Activated CD4-positive, alpha-beta T cell treated with anti-CD3 and anti-CD28 coated beads, Interleukin-2, Interleukin-6, amounts not matched to agents 100 ng/mL and 50 ng/mL, durations not matched to agents 16 hours and 8 hours (primary cell): Measurements from ENCODE around the gene ASIC1.
A peak's percentile ranks its signal among the peaks of the same experiment; 100 is the strongest.

Source experiments
- DNase-seq: peaks from one replicate; pipeline ENCODE4 v3.0.0-alpha.2; 2020

ASIC1 gene

DNA sequence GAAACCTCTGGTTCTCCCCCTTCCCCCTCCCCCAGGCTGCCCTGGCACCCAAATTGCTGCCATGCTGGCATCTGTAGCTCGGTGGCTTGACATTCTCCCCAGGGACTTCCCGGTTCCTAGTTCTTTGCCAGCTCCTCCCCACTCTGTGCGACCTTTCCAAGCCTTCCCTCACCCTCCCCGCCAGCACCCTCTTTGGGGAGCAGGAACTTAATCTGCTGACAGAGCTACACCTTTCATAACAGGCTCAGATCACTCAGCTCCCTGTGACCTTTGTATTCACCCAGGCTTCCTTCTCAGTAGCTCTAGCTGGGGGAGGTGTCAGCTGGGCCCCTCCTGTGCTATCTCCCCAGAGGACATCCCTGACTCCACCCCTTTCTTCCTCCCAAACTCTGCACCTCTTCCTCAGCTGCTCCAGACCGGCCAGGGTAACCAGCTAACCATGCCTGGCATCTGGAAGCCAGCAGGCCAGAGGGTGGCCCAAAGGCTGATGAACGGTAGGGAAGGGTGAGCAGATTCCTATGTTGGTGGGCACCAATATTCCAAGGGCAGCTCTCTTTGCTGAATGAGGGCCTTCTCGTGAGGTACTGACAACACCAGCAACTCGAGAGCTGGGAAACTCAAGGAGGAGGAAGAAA, 52.8 kb downstream of the ASIC1 start:
- DNase-seq = no peak

DNA sequence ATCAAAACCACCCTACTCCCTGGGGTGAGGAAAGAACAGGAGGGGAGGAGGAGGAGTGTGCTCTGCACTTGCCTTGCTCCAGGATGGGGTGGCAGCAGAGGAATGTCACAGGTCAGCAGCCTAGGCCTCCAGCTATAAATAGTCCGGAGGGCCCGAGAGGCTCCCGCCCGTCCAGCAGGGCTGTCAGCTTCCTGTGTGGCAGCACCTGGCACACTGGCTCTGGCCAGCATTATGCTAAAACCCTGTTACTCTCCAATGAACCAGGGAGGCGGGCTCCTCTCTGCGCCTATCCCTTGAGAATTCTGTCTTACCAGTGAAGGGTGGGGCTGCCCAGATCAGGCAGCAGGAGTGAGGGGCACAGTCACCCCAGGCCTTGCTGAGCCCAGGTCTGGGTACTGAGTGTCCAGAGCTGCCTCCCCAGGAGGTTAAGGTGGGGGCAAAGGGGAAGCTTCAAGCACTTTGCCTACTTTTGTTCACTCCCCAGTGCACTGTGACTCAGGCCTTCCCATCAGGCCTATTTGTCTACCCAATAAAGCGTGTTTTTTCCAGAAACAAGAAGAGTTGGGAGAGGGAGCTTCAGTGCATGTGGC, 53.5 kb downstream of the ASIC1 start:
- DNase-seq = no peak

DNA sequence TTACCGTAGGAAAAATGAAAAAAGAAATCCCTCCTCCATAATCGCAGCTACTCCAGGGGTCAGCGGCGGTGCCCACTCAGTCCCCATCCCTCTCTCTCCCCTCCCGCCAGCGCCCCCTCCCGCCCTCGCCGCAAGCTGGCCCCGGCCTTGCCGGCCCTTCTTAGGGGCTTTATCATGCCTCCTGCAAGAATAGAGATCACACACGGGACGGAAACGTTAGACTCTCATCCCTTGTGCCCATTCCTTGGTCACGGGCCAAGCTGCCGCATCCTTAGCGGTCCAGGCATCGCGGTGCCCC, 53.9 kb downstream of the ASIC1 start:
- no peak for DNase-seq

DNA sequence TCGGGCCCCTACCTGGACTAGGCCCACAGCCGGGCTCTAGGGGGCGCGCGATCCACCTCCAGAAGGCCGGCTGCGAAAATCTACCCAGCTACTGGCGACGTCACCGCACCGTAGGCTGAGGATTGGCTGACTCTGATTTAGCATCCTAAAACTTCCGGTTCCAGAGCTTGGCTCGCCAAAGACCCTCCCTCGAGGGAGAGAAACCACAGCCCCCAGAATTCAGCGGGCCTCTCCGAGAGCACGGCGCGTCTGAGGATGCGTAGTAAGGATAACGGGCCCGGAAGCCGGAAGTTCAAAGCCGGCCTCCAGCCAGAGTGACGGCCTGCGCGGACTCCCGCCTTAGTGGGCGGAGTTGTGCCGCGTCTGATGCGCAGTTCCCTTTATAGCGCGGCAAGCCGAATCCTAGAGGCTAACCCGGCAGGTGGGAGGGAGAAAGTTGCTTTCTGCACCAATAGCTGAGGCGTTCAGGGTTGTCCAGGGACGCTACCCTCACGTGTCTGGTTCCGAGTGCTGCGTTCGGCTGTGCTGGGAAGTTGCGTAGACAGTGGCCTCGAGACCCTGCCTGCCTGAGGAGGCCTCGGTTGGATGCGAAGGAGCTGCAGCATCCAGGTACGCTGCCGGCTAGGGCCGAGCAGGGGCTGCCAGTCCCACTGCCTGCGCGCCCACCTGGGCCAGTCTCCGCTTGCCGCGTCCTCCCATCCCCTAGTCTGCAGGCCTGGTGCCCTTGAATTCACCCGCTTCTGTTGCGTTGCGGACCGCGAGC, 54.5 kb downstream of the ASIC1 start, which contains the start of gene COX14:
Gene COX14 (plus strand): TSS at position 544 of the 763 bp plus-strand sequence. CDS start 7,808 bp downstream, outside the sequence.
- peak; percentile 99 for DNase-seq

DNA sequence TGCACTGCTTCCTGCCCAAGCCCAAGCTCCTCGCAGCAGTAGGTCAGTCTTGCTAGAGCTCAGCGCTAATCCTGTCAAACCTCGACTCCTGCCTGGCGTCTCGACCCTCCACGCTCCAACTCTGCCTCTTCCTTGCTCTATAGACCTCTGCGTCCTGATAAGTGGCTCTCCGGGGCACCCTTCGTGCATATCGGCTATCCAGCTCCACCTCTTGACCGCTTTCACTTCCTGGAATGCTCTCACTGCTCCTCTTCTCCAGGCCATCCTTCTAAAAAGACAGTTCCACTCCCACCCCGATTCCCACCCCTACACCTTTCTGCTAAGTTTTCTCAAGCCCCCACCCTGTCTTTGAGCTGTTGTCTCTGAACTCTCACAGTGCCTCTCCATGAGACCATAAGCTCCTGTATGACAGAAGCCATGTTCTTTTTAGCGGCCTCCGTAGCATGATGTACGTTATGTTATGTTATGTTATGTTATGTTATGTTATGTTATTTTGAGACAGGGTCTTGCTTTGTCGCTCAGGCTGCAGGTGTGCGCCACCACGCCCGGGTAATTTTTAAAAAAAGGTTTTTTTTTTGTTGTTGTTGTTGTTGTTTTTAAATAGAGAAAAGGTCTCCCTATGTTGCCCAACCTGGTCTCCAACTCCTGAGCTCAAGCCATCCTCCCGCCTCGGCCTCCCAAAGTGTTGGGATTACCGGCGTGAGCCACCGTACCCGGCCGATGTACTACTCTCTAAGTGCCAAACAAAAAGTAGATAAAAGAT, 55.2 kb downstream of the ASIC1 start:
- DNase-seq = no peak

DNA sequence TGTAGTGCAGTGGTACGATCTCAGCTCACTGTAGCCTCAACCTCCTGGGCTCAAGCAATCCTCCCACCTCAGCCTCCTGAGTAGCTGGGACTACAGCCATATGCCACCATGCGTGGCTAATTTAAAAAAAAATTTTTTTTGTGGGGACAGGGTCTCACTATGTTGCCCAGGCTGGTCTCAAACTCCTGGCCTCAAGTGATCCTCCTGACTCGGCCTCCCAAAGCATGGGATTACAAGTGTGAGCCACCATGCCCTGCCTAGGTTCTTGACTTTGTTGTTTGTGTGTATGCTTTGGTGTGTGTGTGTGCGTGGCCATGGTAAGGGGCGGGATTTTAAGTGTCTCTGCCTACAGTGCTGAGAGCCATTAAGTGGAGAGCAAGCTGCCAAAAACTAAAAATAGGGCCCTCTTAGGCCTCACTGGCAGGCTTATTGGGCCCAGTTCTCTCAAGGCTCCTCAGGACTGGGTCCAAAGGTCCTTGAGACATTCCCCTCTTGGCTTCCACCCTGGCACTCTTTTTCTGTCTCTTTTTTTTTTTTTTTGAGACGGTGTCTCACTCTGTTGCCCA, 59.7 kb downstream of the ASIC1 start:
- no peak for DNase-seq

DNA sequence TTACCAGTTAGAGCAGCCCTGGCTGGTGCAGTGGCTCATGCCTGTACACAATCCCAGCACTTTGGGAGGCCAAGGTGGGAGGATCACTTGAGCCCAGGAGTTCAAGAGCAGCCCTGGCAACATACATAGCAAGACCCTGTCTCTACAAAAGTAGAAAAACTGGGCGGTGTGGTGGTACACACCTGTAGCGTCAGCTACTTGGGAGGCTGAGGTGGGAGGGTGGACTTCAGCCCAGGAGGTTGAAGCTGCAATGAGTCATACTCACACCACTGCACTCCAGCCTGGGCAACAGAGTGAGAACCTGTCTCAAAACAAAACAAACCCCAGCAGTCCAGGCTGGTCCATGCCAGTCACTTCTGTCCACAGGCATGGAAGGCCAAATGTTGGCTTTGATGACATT, 62.0 kb downstream of the ASIC1 start:
- DNase-seq = no peak

DNA sequence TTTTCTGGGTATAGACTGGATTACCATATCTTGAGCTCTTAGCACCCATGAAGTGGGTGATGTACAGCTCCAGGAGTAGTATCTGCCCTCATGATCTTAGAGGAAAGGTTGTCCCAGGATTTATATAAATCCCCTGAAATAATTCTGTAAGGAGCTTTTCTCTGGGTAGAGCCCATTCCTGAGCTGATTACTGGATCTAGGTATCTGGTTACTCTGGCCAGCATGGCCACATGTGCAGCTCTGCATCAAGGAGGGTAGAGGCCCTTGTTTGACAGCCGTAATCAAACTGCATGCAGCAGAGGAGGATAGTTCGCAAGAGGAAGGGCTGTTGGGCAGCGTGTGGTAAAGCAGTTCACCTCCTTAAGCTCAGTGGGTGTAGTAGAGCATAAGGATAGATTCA, 63.1 kb downstream of the ASIC1 start:
- DNase-seq = no peak

DNA sequence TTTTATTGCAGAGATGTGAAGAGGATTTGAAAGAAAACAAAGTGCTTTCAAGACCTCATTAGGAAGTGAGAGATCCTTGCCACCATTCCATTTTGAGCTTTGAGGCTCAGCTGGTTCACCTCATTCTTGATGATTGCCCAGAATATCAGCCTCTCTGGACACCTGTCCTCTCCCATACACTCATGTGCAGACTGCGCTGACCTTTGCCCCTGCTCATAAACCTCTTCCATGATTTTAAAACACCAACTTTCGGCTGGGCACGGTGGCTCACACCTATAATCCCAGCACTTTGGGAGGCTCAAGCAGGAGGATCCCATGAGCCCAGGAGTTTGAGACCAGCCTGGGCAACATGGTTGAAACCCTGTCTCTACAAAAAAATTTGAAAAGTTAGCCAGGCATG, 63.6 kb downstream of the ASIC1 start:
- no peak for DNase-seq

DNA sequence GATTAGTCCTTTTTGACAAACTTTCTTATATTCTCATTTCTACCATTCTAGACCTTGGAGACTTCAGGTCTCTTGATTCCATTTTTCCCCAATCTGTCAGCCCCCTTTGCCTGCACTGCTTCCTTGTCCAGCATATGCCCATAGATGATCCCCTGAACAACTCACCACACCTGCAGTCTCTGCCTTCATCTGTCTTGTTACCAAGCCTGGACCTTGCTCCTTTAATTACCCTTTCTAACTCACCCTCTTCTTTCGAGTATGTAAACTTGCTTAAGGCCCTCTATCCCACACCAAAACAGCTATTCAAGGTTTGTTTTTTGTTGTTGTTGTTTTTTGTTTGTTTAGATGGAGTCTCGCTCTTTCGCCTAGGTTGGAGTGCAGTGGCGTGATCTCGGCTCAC, 64.2 kb downstream of the ASIC1 start:
- no peak for DNase-seq

DNA sequence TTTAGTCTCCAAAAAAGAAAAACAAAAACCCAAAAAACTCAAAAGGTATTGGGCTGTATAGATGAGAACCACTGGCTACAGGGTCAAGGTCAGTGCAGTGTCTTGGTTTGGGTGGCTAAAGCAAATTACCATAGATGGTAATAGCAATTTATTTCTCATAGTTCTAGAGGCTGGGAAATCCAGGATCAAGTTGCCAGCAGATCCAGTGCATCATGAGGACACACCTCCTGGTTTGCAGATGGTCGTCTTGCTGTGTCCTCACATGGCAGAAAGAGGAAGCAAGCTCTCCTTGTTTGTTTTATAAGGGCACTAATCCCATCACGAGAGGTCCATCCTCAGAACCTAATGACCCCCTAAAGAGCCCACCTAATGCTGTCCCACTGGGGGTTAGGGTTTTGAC, 65.8 kb downstream of the ASIC1 start:
- no peak for DNase-seq

DNA sequence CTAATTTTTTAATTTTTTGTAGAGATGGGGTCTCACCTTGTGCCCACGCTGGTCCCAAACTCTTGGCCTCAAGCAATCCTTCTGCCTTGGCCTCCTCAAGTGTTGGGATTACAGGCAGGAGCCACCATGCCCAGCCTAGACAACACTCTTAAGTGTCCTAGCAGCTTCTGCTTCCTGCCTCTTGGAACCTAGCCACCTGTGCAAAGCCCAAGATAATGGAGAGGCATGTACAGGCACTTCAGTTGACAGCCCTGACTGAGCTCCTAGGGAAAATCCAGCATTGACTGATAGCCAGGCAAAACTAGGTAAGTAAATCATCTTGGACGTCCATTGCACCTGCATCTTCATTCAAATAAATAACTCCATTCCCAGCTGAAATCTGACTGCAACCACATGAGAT, 70.2 kb downstream of the ASIC1 start:
- no peak for DNase-seq

DNA sequence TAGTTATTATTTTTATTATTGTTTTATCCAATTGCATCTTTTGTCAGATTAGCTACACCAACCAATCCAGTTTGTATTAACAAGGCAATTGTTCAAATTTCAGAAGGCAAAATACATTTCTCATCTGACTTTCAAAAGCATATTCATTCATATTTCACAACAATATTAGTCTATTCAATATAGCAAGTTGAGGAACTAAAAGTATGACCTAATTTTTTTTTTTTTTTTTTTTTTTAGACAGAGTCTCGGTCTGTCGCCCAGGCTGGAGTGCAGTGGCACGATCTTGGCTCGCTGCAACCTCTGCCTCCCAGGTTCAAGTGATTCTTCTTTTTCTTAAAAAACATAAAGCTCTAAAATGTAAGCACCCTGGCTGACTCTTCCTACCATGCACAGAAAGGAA, 71.9 kb downstream of the ASIC1 start:
- DNase-seq = no peak

DNA sequence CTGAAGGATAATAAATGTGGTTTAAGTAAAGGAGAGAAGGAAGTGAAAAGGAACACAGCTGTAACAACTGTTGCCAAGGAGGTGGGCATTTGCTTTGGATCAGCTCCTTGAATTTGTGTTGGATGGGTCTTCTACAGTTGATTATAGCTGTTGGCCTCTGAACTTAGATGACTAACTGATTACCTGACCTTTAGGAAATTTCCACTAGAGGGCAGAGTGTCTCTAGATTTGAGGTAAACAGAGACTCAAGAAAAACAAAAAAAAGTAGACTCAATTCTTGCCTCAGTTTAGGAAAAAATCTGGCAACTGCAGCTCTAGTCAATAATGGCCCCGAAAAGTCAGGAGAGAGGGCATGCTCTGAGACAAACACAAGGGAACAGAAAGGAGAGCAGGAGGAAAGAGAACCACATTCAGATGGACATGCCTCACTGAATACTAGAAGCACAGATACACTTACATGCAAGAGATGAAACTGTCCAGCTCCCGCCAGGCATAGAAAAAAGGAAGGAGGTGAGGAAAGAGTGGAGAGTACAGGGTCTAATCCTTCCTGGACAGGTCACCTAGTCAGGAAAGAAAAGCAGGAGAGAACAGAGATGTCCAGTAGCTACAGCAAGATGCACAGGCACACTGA, 75.2 kb downstream of the ASIC1 start:
- peak; percentile 70 for DNase-seq
